Subcutaneous adipose tissue (tissue), 4 donors: ENCODE measurements around the gene SLC35F4. TPM values are rescaled to one million over a fixed set of nuclear protein-coding genes. Genes with fewer than 3 reads are reported as not detected.

Source experiments
- CTCF ChIP-seq: fragments of 450-650 bp; IDR thresholded peaks from one replicate; pipeline ENCODE4 v1.5.1; 2016; ENCODE audit warnings: low read depth, mild to moderate bottlenecking, control low read depth, antibody characterized with exemption, moderate library complexity
- total RNA-seq, 4 donors: library from RNA; depleted of rRNA; stranded (reverse); fragments of >200 nt; gene quantifications; one replicate each; pipeline ENCODE4 v1.1.0, GENCODE V29; 2016

The SLC35F4 gene
- total RNA-seq, 4 donors from 2014 or later = not detected

- TF ChIP-seq CTCF = no peak
These were observed 17.2 kb upstream of the SLC35F4 start for GRCh38 chr14:57883061-57883460.

GRCh38 chr14:57879516-57879915, 13.6 kb upstream of the SLC35F4 start:
- TF ChIP-seq CTCF = no peak

GRCh38 chr14:57875985-57876384, 10.1 kb upstream of the SLC35F4 start:
- no peak for TF ChIP-seq CTCF

- no peak for TF ChIP-seq CTCF
These were observed 9.4 kb upstream of the SLC35F4 start for GRCh38 chr14:57875296-57875695.

GRCh38 chr14:57871459-57872080, 5.7 kb upstream of the SLC35F4 start:
- no peak for TF ChIP-seq CTCF

GRCh38 chr14:57870686-57871457, 5.0 kb upstream of the SLC35F4 start:
- TF ChIP-seq CTCF = no peak

GRCh38 chr14:57869617-57870016, 3.7 kb upstream of the SLC35F4 start:
- TF ChIP-seq CTCF = no peak
